Breast epithelium (tissue), 3 donors: Measurements from ENCODE around the gene WEE1.

Source experiments
- CTCF ChIP-seq, 3 donors: fragments of 450-650 bp; IDR thresholded peaks; one replicate each; pipeline ENCODE4 v1.5.1; 2016 to 2017; ENCODE audit warnings: antibody characterized with exemption in 3 of 3, mild to moderate bottlenecking in 3 of 3, moderate library complexity in 3 of 3
- POLR2A ChIP-seq: fragments of 450-650 bp; IDR thresholded peaks from one replicate; pipeline ENCODE4 v1.6.1; 2016; ENCODE audit warnings: antibody characterized with exemption, mild to moderate bottlenecking, moderate library complexity

DNA sequence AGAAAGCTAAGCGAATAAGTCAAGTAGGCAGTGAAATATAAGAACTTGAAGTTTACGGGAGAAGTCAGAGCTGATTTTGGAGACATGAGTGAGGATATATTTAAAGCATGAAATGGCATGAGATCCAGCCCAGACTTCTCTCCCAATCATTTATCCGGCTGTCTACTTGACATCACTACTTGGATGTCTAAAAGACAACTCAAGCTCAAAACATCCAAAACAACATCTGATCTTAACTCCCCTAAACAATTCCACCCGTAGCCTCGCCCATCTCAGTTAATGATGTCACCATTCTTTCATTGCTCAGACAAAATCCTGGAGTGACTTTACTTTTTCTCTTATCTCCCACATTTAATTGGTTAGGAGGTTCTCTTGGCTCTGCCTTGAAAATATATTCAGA, 44.5 kb downstream of the WEE1 start:
- TF ChIP-seq CTCF (IDR thresholded peaks at IDR 0.05) (no peak), POLR2A (no peak)
